AG04450 (cell line): Measurements from ENCODE around the gene SCAP. TPM values are rescaled to one million over a fixed set of nuclear protein-coding genes. Genes with fewer than 3 reads are reported as not detected.
"Not testable (repeated sequence)": the region's sequence is repeated elsewhere in the genome, so short reads cannot be mapped to it uniquely, and the experiment has no call there.

Experiments used
- CTCF ChIA-PET: fragments of 300-600, 350-600 bp; formaldehyde crosslinking; extraction: SDS; loops from one replicate; lab custom pipeline; 2022; ENCODE audit warnings: antibody characterized with exemption, inconsistent platforms; lab: Charles Lee
- POLR2A ChIA-PET: fragments of 350-600 bp; formaldehyde crosslinking; extraction: SDS; loops from one replicate; lab custom pipeline; 2021; ENCODE audit warnings: antibody characterized with exemption, inconsistent platforms; lab: Yijun Ruan, JAX
- DNase-seq: peaks from one replicate; pipeline ENCODE4 v3.0.0-alpha.2; 2011; ENCODE audit warnings: low read depth, low spot score
- H3K27ac ChIP-seq: one replicate; pipeline ENCODE4 v1.5.1; 2012; ENCODE audit warnings: low read depth, low read length, control low read depth
- H3K27me3 ChIP-seq: one replicate; pipeline ENCODE4 v1.6.0; 2012; ENCODE audit warnings: low read length; ENCODE audit not compliant: control insufficient read depth, insufficient read depth
- H3K4me3 ChIP-seq: 2 replicates; pipeline ENCODE4 v1.5.1; 2011; ENCODE audit warnings: mild to moderate bottlenecking, low read depth, low read length, control low read depth
- H3K9me3 ChIP-seq: 2 replicates; pipeline ENCODE4 v1.5.1; 2012; ENCODE audit warnings: low read length; ENCODE audit not compliant: control insufficient read depth, insufficient read depth
- CTCF ChIP-seq: IDR thresholded peaks from 2 replicates; pipeline ENCODE4 v1.5.1; 2011; ENCODE audit warnings: low read depth, low read length, control low read depth, inconsistent platforms
- polyA plus RNA-seq: library from polyadenylated mRNA; depleted of rRNA; stranded (reverse); fragments of >200 nt; gene quantifications from 2 replicates; pipeline ENCODE4 v1.2.3, GENCODE V29; 2011

Gene SCAP
- polyA plus RNA-seq, 1 experiment, result 17.0 TPM

GRCh38 chr3:47374587-47374986 is 101.2 kb downstream of the SCAP start:
- Histone ChIP-seq H3K9me3 (no peaks in the 10 kb centered on the region), H3K27me3 (no peaks in the 10 kb centered on the region), H3K4me3 (no peak overlapping the region), H3K27ac (no peak overlapping the region)
- ChIA-PET CTCF (no interaction called here), POLR2A (no interaction called here)
- no peak for TF ChIP-seq CTCF
- no peak for DNase-seq

GRCh38 chr3:47370887-47371697 is 104.6 kb downstream of the SCAP start:
- Histone ChIP-seq H3K9me3 (no peaks in the 10 kb centered on the region), H3K27me3 (peaks cover 5% of the 10 kb centered on the region), H3K27ac (no peak overlapping the region), H3K4me3 (no peak overlapping the region)
- POLR2A ChIA-PET, result interaction anchor here (1.7 kb wide), 1 partner anchor 10 kb away, joined by 5 read pairs; the partner anchor contains the start of gene PTPN23
- no peak for DNase-seq
- CTCF ChIA-PET, result interaction anchor here (0.6 to 1.4 kb wide), 11 partner anchors 10 to 558 kb away, joined by 3 to 8 read pairs (median 4); no protein-coding TSS in a partner anchor
- no peak for TF ChIP-seq CTCF

- not testable (repeated sequence) for DNase-seq, H3K9me3 ChIP-seq, H3K27me3 ChIP-seq, H3K4me3 ChIP-seq, H3K27ac ChIP-seq
- ChIA-PET POLR2A (interaction anchor here (1.7 kb wide), 1 partner anchor 11 kb away, joined by 5 read pairs; the partner anchor contains the start of gene PTPN23), CTCF (interaction anchor here (1.1 to 1.4 kb wide), 2 partner anchors 9 to 446 kb away, joined by 4 to 5 read pairs; no protein-coding TSS in a partner anchor)
Observed at GRCh38 chr3:47370020-47370419, 105.7 kb downstream of the SCAP start.

- Histone ChIP-seq H3K4me3 (no peak overlapping the region), H3K27ac (no peak overlapping the region), H3K9me3 (no peaks in the 10 kb centered on the region), H3K27me3 (peaks cover 5% of the 10 kb centered on the region)
- POLR2A ChIA-PET, result no interaction called here
- CTCF ChIA-PET, result no interaction called here
- DNase-seq, result no peak
- no peak for TF ChIP-seq CTCF
Observed at GRCh38 chr3:47367631-47368030, 108.1 kb downstream of the SCAP start.

GRCh38 chr3:47366833-47367232 is 108.9 kb downstream of the SCAP start:
- ChIA-PET CTCF (no interaction called here), POLR2A (no interaction called here)
- no peak for DNase-seq
- Histone ChIP-seq H3K4me3 (no peak overlapping the region), H3K27ac (no peak overlapping the region), H3K9me3 (no peaks in the 10 kb centered on the region), H3K27me3 (peaks cover 5% of the 10 kb centered on the region)
- TF ChIP-seq CTCF, result no peak
